Glomerular endothelial cell (primary cell): ENCODE results near the gene NPW. TPM values are rescaled to one million over a fixed set of nuclear protein-coding genes. Genes with fewer than 3 reads are reported as not detected.

Experiments
- DNase-seq: peaks from one replicate; pipeline ENCODE4 v3.0.0-alpha.2; 2011; ENCODE audit warnings: low read depth, low spot score; ENCODE audit errors: extremely low read depth
- total RNA-seq: library from RNA; depleted of rRNA; stranded (reverse); fragments of >200 nt; gene quantifications from 2 replicates; pipeline ENCODE4 v1.2.3, GENCODE V29; 2015

Gene NPW
- total RNA-seq, result 0.35 and 1.0 TPM in 2 replicates

DNA sequence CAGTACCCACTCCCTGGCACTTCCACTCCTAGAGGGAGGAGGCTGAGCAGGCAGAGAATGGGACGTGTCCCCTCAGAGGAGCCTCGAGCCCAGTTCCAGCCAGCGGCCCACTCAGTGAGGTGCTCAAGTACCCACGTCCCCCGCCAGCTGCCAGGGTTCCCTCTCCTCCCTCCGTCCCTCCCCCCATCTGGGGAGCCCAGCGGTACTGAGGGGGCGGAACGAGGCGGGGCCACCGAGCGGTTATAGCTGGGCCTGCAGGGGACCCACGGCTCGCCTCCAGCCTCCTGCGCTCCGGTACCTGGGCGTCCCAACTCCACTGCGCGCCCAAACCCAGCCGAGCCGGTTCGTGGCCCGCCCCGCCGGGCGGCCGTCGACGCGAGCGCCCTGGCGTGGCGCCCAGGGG, at the start of gene NPW:
TSS of gene NPW (plus strand) at position 268 of the 403 bp plus-strand sequence.
- DNase-seq, result no peak

DNA sequence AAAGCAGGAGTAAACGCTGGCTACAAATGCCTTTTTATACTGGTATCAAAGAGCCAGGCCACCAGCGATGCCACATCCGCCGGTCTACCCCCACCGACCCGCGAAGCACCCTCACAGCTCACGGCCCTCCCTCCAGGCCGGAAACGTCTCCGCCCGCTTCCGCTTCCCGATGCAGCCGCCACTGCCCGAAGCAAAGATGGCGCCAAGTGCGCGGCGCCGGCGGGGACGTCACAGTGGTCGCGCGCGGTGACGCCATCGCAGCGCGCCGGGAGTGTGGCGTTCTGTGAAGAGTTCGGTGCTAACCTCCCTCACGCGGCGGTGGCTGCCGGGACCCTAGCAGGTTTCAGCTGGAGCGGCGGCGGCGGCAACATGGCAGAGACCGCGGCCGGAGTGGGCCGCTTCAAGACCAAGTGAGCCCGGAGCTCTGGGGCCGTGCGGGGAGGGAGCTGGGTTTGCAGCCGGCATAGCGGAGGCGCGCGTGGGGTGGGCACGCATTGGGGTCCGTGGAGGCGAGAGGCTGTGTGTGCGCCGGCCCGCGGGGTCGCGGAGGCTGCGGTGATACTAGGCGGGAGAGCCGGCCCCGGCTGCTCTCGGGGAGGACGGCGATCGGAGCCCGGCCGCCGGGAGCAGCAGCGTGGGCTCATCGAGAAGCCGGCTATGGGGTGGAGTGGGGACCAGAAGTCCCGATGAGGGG, 47.6 kb upstream of the NPW start, which contains the start of gene TBL3:
TSS of gene TBL3 (plus strand) at position 258 of the 694 bp plus-strand sequence. CDS start at position 370, 112 bp downstream.
- no peak for DNase-seq

DNA sequence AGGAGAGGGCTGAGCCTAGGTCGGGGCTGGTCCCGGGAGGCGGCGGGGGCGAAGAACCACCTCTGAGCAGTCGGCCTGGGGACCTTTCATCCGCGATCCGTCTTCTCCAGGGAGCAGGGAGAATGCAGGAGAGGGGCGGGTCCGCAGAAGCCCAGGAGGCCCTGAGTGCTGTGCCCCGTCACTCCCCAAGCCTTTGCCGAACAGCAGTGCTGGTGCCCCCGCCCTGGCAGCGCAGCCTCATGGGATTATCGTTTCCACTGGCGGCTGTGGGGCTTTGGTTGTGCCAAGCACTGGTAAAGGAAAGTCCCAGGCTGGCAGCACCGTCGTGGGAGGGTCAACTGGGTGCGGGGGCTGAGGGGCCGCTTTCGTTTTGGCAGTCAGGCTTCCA, 47.1 kb upstream of the NPW start:
- no peak for DNase-seq

DNA sequence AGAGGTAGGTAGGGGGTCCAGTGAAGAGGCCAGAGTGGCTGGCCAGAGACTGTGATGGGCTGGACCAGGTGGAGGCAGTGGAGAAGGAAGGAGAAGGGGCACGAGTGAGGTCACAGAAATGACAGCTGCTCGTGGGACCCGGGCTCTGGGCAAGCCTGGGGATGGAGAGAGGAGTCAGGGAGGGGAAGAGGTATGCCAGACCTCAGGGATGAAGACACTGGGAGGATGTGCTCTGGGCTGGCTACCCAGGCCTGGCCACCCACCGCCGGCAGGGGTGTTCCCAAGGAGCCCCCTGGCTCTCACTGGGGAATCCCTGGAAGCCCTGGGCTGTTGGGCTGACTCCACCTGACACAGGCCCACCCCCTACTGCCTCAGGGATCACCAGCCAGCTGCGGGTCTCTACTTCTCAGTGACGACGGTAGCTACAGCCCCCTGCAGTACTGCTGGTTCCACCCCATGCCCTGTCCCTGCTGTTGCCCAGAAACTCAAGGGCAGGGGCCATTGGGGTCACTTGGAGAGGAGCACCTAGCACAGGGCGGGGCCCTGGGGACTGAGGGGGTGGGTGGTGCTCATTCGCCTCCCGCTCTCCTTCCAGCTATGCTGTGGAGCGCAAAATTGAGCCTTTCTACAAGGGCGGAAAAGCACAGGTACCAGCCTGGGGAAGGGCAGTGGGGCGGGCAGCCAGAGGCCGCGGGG, 46.0 kb upstream of the NPW start:
- DNase-seq, result no peak

DNA sequence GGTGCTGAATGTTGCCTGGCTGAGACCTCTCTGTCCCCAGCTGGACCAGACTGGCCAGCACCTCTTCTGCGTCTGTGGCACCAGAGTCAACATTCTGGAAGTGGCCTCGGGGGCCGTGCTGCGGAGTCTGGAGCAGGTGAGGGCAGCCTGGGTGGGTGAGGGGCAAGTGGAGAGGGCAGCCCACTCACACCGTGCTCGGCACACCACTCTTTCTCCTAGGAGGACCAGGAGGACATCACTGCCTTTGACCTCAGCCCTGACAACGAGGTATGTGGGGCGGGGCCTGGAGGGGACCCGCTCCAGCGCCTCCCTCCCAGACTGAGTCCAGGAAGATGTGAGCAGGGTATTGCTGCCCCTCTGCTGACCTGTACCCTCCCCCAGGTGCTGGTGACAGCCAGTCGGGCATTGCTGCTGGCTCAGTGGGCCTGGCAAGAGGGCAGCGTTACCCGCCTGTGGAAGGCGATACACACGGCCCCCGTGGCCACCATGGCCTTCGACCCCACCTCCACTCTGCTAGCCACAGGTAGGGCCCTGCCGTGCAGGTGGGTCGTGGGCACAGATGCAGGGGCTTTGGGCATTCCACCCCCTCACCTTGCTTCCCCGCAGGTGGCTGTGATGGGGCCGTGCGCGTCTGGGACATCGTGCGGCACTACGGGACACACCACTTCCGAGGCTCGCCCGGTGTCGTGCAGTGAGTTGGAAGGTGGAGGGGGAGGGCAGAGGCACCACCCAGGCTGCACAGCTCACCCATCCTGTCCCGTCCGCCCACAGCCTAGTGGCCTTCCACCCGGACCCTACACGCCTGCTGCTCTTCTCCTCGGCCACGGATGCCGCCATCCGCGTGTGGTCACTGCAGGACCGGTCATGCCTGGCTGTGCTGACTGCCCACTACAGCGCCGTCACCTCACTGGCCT, 45.2 kb upstream of the NPW start:
- DNase-seq, result no peak

DNA sequence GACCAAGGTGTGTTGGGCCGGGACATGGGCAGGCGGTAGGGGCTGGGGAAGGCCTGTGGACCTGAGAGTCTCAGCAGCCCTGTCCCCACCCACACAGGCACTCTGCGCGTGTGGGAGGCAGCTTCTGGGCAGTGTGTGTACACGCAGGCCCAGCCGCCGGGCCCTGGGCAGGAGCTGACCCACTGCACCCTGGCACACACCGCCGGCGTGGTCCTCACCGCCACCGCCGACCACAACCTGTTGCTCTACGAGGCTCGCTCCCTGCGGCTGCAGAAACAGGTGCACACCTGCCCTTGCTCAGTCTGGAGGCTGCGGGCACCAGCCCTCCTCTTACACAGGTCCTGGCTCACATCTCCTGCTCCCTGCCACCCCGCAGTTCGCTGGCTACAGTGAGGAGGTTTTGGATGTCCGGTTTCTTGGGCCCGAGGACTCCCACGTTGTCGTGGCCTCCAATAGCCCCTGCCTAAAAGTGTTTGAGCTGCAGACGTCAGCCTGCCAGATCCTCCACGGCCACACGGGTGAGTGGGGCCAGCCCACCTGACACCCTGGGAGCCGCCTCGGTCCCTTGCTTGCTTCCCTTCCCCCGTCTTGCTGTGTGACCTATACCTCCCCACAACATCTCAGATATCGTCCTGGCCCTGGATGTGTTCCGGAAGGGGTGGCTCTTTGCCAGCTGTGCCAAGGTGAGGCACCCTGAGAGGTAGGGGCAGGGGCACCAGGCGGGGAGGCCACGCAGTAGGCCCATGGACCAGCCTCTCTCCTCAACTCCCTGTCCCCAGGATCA, 44.0 kb upstream of the NPW start:
- no peak for DNase-seq

DNA sequence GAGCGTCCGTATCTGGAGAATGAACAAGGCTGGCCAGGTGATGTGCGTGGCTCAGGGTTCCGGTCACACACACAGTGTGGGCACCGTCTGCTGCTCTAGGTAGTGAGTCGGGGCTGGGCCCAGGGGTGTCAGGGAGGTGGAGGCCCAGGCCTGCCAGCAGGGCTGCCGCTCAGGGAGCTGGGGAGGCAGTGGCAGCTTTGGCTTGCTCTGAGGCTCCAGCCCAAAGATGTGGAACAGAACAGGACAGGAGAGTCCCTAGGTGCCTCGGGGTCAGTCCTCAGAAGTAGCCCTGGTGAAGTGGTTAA, 43.4 kb upstream of the NPW start:
- no peak for DNase-seq

DNA sequence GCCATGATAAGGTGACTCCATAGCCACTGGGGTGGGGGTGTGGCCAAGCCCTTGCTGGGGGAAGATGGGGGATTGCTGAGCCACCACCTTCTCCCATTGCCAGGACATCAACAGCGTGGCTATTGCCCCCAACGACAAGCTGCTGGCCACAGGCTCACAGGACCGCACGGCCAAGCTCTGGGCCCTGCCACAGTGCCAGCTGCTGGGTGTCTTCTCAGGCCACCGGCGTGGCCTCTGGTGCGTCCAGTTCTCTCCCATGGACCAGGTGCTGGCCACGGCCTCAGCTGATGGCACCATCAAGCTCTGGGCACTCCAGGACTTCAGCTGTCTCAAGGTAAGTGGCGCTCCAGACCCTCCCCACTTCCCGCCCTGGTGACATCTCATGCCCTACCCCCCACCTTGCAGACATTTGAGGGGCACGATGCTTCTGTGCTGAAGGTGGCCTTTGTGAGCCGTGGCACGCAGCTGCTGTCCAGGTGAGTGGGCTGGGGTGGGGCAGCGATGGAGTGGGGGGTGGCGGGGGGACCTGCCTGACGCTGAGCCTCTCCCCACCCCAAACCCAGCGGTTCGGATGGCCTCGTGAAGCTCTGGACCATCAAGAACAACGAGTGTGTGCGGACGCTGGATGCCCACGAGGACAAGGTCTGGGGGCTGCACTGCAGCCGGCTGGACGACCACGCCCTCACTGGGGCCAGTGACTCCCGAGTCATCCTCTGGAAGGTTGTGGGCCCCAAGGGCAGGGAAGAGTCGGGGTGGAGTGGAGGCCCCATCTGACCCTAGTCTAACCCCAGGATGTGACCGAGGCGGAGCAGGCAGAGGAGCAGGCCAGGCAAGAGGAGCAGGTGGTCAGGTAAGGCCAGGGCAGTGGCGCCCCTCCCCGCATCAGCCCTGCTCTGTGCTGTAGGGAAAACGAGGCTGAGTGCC, 42.4 kb upstream of the NPW start:
- no peak for DNase-seq

DNA sequence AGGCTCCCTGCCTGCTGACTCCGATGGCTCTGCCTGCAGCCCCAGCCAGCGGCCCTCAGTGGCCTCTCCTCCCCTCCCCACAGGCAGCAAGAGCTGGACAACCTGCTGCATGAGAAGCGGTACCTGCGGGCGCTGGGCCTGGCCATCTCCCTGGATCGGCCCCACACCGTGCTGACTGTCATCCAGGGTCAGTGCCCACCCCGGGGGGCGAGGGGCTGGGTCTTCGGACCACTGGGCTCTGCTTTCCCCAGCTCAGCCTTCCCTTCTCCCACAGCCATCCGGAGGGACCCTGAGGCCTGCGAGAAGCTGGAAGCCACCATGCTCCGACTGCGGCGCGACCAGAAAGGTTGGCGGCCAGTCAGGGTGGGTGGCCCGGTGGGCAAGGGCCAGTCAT, 41.7 kb upstream of the NPW start:
- no peak for DNase-seq

DNA sequence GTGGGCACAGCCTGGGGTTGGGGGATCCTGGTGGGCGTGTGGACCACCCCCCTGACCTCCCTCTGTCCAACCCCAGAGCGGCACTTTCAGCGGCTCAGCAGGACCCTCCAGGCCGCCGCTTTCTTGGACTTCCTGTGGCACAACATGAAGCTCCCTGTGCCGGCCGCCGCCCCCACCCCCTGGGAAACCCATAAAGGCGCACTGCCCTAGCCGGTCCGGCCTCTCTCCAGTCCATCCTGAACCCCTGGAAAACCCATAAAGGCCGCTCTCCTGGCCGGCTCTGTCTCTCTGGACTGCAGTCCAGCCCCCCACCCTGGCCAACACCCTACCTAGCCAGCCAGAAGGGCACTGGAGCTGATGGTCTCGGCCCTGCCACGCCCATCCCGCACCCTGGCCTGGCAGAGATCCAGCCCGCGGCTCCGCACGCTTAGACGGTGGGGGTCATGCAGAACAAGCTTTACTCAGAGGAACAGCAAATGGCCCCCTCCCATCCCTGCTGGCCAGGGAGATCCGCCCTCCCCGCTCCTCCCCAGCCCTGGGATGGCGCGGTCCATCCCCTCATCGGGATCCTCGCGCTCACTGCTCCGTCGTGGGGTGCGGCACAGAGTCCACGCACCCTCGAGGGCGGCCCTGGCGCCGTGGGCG, 41.0 kb upstream of the NPW start:
- DNase-seq, result no peak

DNA sequence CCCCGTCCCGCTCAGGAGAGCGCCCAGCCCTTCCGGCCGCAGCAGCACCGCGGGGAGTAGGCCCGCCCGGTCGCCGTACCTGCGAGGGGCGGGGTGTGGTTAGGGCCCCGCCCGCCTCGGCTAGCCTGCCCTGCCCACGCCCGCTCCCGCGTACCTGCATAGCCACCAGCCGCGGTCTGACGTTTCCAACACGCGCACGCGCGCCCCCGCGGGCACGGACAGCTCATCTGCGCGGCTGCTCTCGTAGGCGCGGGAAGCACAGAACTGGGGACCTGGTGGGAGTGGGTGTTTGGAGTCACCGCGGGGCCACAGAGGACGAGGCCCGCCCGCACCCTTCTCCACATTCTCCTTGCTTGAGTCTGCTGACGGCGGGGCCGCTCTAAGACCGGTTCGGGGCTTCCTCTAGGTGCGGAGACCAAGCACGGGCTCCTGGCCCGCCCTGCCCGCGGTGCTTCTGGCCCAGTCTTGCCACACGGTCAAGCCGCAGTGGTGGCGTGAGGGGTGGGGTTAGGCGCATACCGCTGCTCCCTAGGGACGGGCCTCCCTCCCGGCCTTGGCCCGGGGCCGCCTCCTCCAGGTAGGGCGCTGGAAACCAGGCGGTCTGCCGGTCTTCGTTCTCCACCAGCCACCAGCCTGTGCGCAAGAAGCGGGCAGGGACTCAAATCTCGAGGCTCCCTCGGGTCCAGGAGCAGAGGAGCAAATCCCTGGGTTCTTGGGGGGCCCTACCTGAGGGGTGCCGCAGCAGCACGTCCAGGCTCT, 40.1 kb upstream of the NPW start:
- DNase-seq, result no peak

DNA sequence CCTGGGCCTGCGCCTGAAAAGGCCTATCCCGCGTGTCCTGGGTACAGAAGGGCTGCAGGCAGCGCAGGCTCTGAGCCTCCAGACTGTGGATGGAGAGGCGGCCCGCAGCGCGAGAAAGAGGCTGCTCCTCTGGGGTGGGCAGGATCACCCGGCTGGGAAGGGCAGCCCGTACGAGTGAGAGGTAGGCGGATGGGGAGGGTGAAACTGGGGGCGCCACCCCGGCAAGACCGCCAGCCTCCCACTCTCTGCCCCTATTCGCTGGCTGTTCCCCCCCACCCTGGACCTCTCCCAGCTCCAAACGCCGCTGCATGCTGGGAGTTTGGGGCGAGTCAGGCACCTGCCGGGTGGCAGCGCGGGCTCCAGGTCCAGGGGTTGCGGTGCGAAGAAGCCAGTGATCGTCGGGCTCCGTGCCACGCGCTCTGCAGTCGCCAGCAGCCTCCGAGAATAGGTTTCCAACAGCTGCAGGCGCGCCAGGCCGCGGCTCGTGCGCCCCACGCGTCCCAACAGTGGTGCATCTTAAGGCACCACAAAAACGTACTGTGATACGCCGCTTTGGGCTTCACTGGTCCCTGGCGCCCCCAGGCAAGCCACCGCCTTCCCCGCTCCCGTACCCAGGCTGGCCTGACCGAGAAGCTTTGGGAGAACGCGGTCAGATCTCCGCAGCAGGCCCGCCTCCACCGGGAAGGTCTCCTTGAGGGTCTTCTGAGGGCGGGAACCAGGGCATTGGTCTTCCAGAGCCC, 39.4 kb upstream of the NPW start:
- DNase-seq, result no peak

DNA sequence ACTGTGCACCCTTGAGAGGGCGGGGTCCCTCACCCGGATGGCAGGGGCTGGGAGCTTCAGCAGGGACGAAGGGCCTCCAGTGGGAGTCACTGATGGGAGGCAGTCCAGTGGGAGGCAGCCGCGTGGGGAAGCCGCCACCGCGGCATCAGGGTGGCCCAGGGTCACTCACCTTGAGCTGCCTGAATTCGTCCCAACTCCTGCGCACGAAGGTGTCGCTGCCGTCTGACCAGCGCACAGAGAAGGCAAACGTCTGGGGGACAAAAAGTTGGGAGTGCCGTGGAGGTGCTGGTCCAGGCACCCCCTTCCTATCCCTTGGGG, 38.9 kb upstream of the NPW start:
- DNase-seq, result no peak

DNA sequence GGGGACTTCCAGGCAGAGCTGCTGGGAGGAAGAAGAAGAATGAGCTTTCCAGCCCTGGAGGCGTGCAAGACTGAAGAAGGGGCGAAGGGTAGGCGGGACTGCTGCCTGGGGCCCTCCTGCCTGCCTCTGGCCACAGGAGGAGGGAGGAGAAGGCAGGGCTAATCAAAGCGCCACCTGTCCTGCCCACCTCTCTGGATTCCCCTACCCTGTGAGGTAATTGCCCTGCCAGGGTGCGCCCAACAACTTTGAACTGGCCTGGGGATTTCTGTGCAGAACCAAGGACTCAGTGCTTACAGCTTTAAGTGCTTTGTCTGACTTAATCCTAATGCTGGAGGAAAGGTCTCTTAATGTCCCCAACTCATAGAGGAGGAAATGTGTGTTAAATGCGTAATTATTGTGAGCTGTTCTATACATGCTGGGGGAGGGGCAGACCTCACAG, 38.2 kb upstream of the NPW start, which contains the start of gene NOXO1:
TSS of gene NOXO1 (minus strand) at position 72 of the 439 bp plus-strand sequence. CDS start 290 bp downstream, outside the sequence.
- no peak for DNase-seq

DNA sequence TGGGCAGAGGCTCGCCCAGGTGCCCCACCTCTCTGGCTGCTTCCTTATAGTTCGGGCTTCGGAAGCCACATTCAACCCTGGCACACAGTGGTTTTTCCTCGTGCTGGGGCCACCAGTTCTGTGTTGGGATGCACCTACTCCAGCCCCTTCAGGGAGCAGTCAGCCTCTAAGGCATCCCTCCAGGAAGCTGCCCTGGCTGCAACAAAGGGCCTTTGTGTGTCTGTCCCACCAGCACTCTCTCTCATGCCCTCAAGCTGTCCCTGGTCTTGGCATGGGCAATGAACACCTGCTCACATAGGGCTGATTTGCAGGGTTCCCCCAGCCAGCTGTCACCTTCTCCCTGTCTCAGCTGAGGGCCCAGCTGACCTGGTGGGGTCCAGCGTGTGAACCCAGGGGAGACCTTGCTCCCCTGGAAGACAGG, 37.6 kb upstream of the NPW start:
- no peak for DNase-seq

DNA sequence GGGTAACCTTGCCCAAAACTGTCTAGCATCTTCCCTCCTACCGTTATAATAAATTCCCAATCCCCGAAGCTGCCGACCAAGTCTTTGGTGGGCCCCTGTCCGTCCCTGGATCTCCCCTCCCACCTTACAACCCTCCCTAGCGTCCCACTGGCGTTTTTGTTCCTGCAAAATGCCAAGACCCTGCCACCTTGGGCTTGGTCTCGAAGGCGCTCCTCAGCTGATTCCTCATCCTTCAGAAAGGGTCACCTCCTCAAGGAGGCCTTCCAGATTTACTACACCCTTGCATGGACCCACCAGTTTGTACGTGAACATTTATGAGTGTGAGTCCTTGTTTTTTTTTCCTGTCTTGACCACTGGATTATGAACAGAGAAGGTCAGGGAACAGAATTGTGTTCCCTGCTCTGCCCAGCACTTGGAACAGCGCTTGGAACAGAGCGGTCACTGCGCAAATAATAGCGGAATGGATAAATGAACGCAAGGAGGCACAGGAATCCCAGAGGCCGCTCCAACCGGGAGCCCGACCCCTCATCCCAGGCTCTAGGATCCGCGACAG, 36.5 kb upstream of the NPW start:
- DNase-seq, result no peak

DNA sequence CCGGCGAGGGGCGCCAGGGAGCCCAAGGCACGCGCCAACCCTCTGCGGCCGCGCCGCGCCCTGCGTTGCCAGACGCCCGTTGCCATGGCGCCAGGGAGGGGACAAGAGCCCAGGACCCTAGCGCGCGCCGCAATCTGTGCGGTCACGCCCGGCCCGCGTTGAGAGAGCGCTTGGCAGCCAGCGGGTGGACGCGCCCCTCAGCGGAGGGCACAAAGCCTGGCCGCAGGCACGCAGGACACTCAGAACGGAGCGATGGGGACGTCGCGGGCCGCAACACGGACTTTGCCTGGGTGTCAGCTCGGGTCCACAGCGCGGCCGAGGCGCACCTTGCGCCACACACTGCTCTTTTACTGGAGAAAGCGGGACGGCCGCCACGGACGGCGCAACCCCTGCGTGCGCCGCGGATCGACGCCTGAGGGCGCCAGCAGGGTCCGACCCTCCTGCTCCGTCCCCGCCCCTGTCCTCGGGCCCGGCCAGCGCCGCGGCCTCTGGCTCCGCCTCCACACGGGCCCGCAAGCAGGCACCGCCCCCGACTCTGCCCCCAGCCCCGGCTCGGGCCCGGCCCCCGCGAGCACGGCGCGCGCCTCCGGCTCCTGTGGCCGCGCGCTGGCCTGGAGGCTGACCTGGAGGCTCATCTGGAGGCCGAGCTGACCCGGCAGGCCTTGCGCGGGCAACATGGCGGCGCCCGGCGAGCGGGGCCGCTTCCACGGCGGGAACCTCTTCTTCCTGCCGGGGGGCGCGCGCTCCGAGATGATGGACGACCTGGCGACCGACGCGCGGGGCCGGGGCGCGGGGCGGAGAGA, 35.8 kb upstream of the NPW start, which contains the start of gene GFER:
TSS of gene GFER (plus strand) at position 650 of the 803 bp plus-strand sequence. CDS start at position 676, 26 bp downstream.
- no peak for DNase-seq
